Natural killer cell (primary cell): ENCODE results near the gene ADIPOR2. TPM values are rescaled to one million over a fixed set of nuclear protein-coding genes. Genes with fewer than 3 reads are reported as not detected.
A peak's percentile ranks its signal among the peaks of the same experiment; 100 is the strongest.

Source experiments
- ATAC-seq, 3 donors: fragments of 150-1000 bp in 2 of 3; fragments of 200-7000 bp in 1 of 3; cut with Tn5 transposase; 1 replicate in 1 of 3; 2 replicates in 2 of 3; pipeline ENCODE4 v1.10.0; 2021; ENCODE audit warnings: mild to moderate bottlenecking in 2 of 3, moderate library complexity in 2 of 3
- DNase-seq, 2 donors: peaks; one replicate each; pipeline versions ENCODE4 v3.0.0 to v3.0.0-alpha.2; 2013 to 2021; ENCODE audit warnings: mixed read lengths in 1 of 2
- H3K27ac ChIP-seq: one replicate; pipeline ENCODE4 v1.5.1; 2013; ENCODE audit warnings: mild to moderate bottlenecking, low read length
- H3K27me3 ChIP-seq: one replicate; pipeline ENCODE4 v1.6.1; 2013; ENCODE audit warnings: low read length; ENCODE audit not compliant: control insufficient read depth, insufficient read depth
- H3K36me3 ChIP-seq: one replicate; pipeline ENCODE4 v1.6.1; 2013; ENCODE audit warnings: low read length; ENCODE audit not compliant: control insufficient read depth, insufficient read depth
- H3K4me1 ChIP-seq: one replicate; pipeline ENCODE4 v1.6.1; 2013; ENCODE audit warnings: low read length; ENCODE audit not compliant: control insufficient read depth, insufficient read depth
- H3K4me3 ChIP-seq: one replicate; pipeline ENCODE4 v1.5.1; 2013; ENCODE audit warnings: low read length
- H3K9me3 ChIP-seq: one replicate; pipeline ENCODE4 v1.6.1; 2013; ENCODE audit warnings: low read length; ENCODE audit not compliant: control insufficient read depth, insufficient read depth
- H3K27ac Mint-ChIP-seq, 2 donors: one replicate each; pipeline ENCODE4 v1.8.0; 2022; ENCODE audit warnings: mild to moderate bottlenecking in 2 of 2, mixed read lengths in 2 of 2, moderate library complexity in 1 of 2
- H3K27me3 Mint-ChIP-seq, 2 donors: one replicate each; pipeline ENCODE4 v1.8.0; 2022; ENCODE audit warnings: low read depth in 2 of 2, mixed read lengths in 2 of 2
- H3K36me3 Mint-ChIP-seq: one replicate; pipeline ENCODE4 v1.8.0; 2022; ENCODE audit warnings: mixed read lengths
- H3K4me1 Mint-ChIP-seq, 2 donors: one replicate each; pipeline ENCODE4 v1.8.0; 2022; ENCODE audit warnings: mixed read lengths in 2 of 2
- H3K4me3 Mint-ChIP-seq: one replicate; pipeline ENCODE4 v1.8.0; 2022; ENCODE audit warnings: mild to moderate bottlenecking, moderate library complexity, mixed read lengths
- H3K9me3 Mint-ChIP-seq, 2 donors: one replicate each; pipeline ENCODE4 v1.8.0; 2022; ENCODE audit warnings: mixed read lengths in 2 of 2
- WGBS: methylation state at CpG from one replicate; pipeline ENCODE4 v1.1.7; 2013; ENCODE audit warnings: missing lambda C conversion rate; ENCODE audit not compliant: insufficient coverage; 5-methylcytosine and 5-hydroxymethylcytosine counted together
- intact Hi-C: fragments of 100-400 bp; cut with micrococcal nuclease; formaldehyde crosslinking; loops from one replicate; pipeline ENCODE4 v1.14.2; 2022
- total RNA-seq, 4 donors: library from RNA; stranded (reverse); fragments of 120-200 nt in 1 of 4; gene quantifications; one replicate each; pipeline versions ENCODE4 v1.2.3 to v1.2.4, GENCODE V29; 2013 to 2022
- TF ChIP-seq, protein P1 (sequence below): fragments of 200-600 bp; IDR thresholded peaks from one replicate; pipeline ENCODE4 v1.8.0; 2022; ENCODE audit warnings: antibody characterized with exemption

ADIPOR2 gene
- total RNA-seq, 3 donors from 2014 or later (not counting 1 experiment from before 2014, with no cell fraction given), result 38.6 to 48.3 (median 44.0) TPM

DNA sequence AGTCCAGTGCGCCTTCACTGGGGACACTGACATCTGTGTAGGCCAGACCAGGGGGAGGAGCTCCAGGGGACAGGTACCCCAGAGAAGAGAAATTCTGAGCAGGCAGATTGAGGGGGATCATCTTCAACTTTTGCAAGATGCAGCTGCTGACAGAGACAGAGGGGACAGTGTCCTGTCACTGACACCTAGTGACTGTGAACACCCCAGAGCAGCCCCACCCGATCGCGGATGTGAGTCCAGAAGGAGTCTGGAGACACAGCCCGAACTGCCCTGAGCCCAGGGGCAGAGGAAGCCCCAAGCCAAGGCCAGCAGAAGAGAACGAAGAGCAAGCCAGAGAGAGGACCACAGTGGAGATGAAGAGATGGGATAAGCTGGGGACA is 107.8 kb downstream of the ADIPOR2 start:
- H3K4me3 ChIP-seq, result no peak overlapping the region
- TF ChIP-seq, protein P1, sequence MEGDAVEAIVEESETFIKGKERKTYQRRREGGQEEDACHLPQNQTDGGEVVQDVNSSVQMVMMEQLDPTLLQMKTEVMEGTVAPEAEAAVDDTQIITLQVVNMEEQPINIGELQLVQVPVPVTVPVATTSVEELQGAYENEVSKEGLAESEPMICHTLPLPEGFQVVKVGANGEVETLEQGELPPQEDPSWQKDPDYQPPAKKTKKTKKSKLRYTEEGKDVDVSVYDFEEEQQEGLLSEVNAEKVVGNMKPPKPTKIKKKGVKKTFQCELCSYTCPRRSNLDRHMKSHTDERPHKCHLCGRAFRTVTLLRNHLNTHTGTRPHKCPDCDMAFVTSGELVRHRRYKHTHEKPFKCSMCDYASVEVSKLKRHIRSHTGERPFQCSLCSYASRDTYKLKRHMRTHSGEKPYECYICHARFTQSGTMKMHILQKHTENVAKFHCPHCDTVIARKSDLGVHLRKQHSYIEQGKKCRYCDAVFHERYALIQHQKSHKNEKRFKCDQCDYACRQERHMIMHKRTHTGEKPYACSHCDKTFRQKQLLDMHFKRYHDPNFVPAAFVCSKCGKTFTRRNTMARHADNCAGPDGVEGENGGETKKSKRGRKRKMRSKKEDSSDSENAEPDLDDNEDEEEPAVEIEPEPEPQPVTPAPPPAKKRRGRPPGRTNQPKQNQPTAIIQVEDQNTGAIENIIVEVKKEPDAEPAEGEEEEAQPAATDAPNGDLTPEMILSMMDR, result no peak
- H3K9me3 ChIP-seq, result no peaks in the 10 kb centered on the region
- Mint-ChIP-seq H3K4me3 (no peak overlapping the region), H3K4me1 (peaks cover 7 to 16% of the 10 kb centered on the region in 2 donors), H3K27me3 (no peaks in the 10 kb centered on the region), H3K36me3 (no peaks in the 10 kb centered on the region), H3K27ac (peak overlapping the region; percentile 17 to 83), H3K9me3 (no peaks in the 10 kb centered on the region)
- peaks cover 22% of the 10 kb centered on the region for H3K4me1 ChIP-seq
- DNase-seq (no peak), ATAC-seq (no peak)
- no peaks in the 10 kb centered on the region for H3K27me3 ChIP-seq
- H3K36me3 ChIP-seq, result no peaks in the 10 kb centered on the region
- 96% methylated on average over 6 of the region's 6 CpGs for WGBS
- intact Hi-C loops, result loop anchor here (5.0 kb wide), 1 partner anchor 494 kb away; no protein-coding TSS in a partner anchor
- H3K27ac ChIP-seq, result no peak overlapping the region

- ATAC-seq (no peak), DNase-seq (peak in 1 of 2 donors; percentile 12)
- intact Hi-C loops, result loop anchor here (5.0 kb wide), 1 partner anchor 493 kb away; no protein-coding TSS in a partner anchor
- Mint-ChIP-seq H3K9me3 (no peaks in the 10 kb centered on the region), H3K4me1 (peaks cover 8 to 17% of the 10 kb centered on the region in 2 donors), H3K27ac (peak overlapping the region; percentile 17 to 83), H3K4me3 (no peak overlapping the region), H3K36me3 (no peaks in the 10 kb centered on the region), H3K27me3 (no peaks in the 10 kb centered on the region)
- TF ChIP-seq, protein P1, result no peak
- Histone ChIP-seq H3K4me3 (no peak overlapping the region), H3K4me1 (peaks cover 22% of the 10 kb centered on the region), H3K9me3 (no peaks in the 10 kb centered on the region), H3K27me3 (no peaks in the 10 kb centered on the region), H3K36me3 (no peaks in the 10 kb centered on the region), H3K27ac (no peak overlapping the region)
- WGBS, result 94% methylated on average over 21 of the region's 21 CpGs
Observed at GRCh38 chr12:1799051-1799881, 108.4 kb downstream of the ADIPOR2 start.

DNA sequence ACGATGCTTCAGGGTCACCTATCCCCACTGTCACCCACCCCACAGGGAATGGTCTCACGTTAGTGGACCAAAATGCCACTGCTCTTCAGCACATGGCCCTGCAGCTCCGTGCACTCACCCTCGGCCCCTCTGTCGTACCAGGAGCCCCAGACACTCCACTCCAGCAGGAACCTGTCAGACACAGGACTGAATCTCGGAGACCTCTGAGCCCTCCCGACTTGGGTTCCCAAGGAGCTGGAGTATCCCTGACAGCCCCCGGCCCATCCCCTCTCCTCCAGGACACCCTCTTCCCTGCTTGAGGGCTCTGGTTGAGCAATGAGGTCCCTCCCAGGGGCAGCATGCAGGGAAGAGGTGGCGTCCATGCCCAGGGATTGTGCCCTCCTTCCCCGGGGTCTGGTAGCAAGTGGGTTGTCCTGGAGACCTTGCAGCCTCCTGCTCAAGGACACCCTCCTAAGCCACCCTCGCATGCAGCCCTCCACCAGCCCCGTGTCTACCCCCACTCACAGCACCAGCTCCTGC is 109.1 kb downstream of the ADIPOR2 start:
- Mint-ChIP-seq H3K27me3 (no peaks in the 10 kb centered on the region), H3K27ac (no peak overlapping the region), H3K36me3 (no peaks in the 10 kb centered on the region), H3K4me1 (peaks cover 14 to 23% of the 10 kb centered on the region in 2 donors), H3K9me3 (no peaks in the 10 kb centered on the region), H3K4me3 (no peak overlapping the region)
- no peak overlapping the region for H3K27ac ChIP-seq
- intact Hi-C loops, result loop anchor here (5.0 kb wide), 1 partner anchor 492 kb away; no protein-coding TSS in a partner anchor
- H3K36me3 ChIP-seq, result no peaks in the 10 kb centered on the region
- H3K4me3 ChIP-seq, result no peak overlapping the region
- no peak for ATAC-seq
- H3K4me1 ChIP-seq, result peaks cover 28% of the 10 kb centered on the region
- WGBS, result 90% methylated on average over 12 of the region's 12 CpGs
- TF ChIP-seq, protein P1, result no peak
- no peaks in the 10 kb centered on the region for H3K27me3 ChIP-seq
- no peak for DNase-seq
- no peaks in the 10 kb centered on the region for H3K9me3 ChIP-seq
